HG03565 (cell line): Measurements from ENCODE around the gene KMT2B.

Experiments
- ATAC-seq: cut with Tn5 transposase; IDR thresholded peaks from one replicate; pipeline ENCODE4 v1.9.1; 2021; ENCODE audit warnings: mild to moderate bottlenecking, moderate library complexity; ENCODE audit not compliant: unreplicated experiment

KMT2B gene

DNA sequence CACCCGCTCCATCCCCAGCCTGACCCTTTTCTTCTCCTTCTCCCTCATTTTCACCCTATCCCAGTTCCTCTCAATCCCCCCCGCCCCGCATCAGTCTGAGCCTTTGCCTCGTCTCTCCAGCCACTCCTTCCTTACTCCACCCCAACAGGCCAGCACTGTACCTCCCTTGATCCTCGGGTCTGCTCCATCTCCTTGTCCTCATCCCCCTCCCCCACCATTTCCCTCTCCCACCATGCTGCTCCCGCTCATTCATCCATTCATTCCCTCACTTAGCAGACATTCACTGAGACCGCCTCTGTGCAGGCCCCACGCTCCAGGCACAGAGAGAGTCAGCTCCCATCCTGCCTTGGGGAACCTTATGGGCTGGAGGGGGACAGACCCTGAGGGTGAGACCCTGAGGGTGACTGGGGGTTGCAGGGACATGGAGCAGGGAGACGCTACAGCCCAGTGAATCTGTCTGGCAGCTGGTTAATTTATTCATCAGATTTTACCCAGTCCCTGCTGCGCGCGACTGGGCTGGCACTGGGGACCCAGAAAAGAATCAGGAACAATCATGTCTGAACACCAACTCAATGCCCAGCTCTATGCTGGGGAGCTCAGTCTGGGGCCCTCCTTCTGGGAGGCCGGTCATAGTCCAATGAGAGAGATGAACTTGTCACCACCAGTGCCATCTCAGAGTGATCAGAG is 58.4 kb downstream of the KMT2B start:
- no peak for ATAC-seq

DNA sequence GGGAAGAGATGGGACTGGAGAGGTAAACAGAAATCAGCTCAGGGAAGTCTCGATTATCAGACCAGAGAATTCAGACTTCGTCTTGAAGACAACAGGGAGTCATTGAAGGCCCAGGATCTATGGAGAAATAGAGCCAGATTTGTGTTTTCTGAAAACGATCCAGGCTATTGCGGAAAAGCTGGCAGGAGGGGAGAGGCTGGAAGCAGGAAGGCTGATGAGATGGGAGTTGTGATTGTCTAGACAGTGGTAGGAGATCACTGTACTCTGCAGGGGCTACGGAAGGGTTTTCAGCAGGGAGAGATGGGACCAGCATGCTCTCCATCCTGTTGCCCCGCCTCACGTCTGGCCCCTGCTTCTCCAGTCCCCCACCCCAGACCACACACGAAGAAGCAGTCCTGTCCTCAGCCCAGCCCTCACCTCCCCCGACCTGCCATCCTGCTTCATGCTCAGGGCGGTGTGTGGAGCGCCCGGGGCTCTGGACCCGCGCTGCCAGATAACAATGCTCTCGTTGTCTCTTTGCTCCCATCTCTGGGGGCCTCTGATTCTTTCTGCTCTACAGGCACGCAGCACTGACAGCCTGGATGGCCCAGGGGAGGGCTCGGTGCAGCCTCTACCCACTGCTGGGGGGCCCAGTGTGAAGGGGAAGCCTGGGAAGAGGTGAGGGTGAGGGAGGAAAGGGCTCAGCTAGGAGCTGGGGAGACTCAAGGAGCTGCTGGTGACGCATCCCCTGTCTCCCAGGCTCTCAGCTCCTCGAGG is 59.5 kb downstream of the KMT2B start:
- ATAC-seq, result no peak

DNA sequence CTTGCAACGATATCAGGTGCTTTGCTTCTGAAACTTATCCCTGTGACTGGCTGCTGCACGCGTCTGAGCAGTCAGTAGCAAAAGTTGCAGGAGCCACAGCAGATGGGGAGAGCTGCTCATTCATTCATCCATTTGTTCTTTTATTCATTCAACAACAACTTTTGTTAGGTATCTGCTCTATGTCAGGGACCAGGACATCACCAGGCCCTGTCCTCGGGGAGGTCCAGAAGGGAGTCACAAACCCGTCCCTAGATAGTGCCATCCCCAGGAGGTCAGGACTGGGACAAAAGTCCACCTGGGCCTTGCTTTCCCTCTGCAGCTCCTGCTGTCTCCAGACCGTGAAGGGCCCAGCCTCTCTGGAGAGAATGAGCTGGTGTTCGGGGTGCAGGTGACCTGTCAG is 60.2 kb downstream of the KMT2B start:
- ATAC-seq, result no peak

DNA sequence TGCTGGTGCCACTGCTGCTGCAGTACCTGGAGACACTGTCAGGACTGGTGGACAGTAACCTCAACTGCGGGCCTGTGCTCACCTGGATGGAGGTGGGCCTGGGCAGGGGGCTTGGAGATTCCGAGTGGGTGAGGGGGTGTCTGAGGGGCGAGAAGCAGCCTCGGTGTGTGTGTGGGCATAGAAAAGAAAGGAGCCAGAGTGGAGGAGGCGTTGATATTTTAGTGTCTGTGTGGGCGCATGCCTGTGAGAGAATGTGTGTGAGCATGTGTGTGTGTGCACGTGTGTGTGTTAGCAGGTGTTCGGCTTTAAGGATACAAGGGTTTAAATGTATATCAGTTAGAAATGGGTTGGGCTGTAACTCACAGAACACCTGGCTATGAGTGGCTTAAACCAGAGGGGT is 61.2 kb downstream of the KMT2B start:
- no peak for ATAC-seq

DNA sequence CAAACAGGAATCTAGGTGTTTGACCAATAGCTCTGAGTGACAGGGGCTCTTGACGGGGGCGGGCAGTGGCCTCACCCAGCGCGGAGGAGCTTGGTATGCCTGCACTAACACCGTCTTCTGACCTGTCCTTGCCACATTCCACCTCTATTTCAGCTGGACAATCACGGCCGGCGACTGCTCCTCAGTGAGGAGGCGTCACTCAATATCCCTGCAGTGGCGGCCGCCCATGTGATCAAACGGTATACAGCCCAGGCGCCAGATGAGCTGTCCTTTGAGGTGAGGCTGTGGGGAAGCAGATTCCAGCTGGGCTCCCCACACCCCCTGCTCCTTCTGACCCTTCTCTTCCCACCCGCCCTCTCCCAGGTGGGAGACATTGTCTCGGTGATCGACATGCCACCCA is 62.3 kb downstream of the KMT2B start:
- ATAC-seq, result no peak

DNA sequence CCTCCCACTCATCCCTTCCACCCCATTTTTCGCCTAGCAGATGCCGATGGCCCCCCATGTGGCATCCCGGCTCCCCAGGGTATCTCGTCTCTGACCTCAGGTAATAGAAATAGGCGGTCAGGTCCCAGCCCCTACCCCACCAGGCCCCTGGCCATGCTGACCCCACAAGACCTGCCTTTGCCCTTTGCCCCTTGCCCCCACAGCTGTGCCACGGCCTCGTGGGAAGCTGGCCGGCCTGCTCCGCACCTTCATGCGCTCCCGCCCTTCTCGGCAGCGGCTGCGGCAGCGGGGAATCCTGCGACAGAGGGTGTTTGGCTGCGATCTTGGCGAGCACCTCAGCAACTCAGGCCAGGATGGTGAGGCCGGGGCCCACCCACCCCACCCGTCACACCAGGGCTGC is 62.9 kb downstream of the KMT2B start:
- no peak for ATAC-seq

DNA sequence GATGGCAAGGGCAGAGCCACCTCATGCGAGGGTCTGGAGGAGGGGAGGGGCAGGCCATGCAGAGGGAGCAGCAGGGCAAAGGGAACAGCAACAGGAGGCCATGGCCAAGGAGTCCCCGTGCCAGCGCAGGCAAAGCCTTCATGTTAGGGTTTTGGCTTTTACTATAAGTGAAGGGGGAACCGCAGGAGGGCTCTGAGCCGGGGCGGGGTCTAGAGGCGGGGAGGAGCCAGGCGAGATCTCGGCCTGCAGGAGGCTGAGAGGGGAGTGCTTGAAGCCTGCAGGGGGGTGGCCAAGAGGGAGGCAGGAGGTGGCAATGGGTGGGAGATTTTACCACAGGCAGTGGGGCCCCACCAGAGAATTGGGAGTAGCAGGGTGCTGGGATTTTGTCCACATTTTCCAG is 63.8 kb downstream of the KMT2B start:
- no peak for ATAC-seq

DNA sequence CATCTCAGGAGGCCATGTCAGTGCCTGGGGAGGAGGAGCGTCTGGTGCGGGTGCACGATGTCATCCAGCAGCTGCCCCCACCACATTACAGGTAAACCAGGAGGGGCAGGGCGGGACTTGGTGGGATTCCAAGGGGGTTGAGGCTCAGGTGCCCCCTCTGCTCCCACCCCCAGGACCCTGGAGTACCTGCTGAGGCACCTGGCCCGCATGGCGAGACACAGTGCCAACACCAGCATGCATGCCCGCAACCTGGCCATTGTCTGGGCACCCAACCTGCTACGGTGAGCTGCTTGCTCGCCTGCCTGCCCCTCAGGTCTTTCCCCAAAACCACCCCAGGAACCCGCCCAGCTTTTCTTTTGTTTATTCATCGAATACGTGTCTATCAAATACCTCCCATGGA is 64.8 kb downstream of the KMT2B start:
- no peak for ATAC-seq

DNA sequence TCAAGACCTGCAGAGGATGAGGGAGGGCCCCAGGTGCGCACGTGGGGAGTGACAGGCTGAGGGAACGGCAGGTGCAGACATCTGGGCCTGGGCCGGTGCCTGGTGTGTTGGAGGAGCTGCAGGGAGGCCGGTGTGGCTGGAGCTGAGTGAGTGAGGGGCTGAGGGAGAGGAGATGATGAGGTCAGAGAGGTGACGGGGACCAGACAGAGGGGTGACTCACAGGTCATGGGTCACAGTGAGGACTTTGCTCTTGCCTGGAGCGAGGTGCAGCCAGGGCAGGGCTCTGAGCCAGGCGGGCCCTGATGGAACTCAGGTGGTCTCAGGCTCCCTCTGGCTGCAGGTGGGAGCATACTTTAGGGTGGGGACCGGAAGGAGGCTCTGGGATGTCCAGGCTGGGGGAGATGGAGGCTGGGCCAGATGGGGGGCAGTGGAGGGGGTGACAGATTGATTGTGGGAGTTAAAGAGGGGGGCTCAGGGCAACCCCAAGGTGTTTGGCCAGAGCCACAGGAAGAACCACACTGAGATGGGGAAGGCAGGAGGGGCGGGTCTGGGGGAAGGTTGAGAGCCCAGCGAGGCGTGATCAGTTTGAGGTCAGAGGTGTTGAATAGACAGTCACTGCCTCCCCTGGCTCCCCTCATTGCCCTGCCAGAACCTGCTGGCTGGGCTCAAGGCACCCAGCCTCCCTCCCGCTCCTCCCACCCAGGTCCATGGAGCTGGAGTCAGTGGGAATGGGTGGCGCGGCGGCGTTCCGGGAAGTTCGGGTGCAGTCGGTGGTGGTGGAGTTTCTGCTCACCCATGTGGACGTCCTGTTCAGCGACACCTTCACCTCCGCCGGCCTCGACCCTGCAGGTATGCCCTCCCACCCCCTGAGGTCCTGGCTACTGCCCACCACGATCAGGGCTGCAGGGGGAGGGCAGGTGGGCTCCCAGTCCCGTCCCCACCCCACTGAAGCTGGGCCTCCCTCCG is 65.9 kb downstream of the KMT2B start:
- no peak for ATAC-seq

DNA sequence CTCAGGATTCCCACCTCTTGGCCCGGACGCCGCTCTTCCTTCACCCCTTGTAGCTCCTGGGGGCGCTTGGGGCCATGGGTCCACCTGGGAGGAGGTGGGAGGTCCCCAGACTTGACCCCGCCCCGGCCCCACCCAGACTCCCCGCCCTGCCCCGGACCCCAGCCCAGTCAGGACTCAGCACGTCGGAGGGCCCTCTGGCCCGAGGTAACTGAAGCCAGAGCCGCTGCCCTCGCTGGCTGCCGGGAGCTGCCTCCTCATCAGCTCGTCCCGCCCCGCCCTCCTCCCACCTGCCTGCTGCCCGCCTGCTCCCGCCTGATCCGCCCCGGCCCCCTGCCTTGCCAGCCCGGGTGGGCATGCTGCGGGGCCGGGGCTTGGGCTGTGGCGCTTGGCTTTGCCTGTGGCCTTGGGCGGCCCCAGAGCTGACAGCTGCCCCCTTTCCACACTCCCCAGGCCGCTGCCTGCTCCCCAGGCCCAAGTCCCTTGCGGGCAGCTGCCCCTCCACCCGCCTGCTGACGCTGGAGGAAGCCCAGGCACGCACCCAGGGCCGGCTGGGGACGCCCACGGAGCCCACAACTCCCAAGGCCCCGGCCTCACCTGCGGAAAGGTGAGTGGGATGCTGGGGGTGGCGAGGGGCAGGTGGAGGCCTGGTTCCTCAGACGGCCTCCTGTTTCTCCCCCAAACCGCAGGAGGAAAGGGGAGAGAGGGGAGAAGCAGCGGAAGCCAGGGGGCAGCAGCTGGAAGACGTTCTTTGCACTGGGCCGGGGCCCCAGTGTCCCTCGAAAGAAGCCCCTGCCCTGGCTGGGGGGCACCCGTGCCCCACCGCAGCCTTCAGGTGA is 66.9 kb downstream of the KMT2B start:
- no peak for ATAC-seq

DNA sequence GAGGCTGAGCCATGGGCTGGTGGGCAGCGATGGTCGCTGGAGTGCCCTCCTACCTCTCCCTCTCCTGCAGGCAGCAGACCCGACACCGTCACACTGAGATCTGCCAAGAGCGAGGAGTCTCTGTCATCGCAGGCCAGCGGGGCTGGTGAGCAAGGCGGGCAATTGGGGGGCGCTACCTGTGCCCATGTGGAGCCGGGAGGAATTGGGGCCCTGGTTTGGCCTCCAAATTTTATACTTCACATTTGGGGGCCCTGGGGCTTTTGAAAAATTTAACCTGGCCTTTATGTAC is 67.5 kb downstream of the KMT2B start:
- ATAC-seq, result no peak

DNA sequence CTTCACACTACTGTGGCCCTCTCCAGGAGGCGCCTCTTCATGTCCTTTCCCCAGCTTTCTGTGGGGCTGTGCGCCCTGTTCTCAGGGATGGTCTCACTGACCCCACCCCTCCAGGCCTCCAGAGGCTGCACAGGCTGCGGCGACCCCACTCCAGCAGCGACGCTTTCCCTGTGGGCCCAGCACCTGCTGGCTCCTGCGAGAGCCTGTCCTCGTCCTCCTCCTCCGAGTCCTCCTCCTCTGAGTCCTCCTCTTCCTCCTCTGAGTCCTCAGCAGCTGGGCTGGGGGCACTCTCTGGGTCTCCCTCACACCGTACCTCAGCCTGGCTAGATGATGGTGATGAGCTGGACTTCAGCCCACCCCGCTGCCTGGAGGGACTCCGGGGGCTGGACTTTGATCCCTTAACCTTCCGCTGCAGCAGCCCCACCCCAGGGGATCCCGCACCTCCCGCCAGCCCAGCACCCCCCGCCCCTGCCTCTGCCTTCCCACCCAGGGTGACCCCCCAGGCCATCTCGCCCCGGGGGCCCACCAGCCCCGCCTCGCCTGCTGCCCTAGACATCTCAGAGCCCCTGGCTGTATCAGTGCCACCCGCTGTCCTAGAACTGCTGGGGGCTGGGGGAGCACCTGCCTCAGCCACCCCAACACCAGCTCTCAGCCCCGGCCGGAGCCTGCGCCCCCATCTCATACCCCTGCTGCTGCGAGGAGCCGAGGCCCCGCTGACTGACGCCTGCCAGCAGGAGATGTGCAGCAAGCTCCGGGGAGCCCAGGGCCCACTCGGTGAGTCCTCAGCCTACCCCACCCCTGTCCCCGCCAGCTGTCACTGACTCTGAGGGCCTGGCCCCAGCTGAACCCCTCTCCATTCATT is 68.7 kb downstream of the KMT2B start:
- ATAC-seq, result no peak

DNA sequence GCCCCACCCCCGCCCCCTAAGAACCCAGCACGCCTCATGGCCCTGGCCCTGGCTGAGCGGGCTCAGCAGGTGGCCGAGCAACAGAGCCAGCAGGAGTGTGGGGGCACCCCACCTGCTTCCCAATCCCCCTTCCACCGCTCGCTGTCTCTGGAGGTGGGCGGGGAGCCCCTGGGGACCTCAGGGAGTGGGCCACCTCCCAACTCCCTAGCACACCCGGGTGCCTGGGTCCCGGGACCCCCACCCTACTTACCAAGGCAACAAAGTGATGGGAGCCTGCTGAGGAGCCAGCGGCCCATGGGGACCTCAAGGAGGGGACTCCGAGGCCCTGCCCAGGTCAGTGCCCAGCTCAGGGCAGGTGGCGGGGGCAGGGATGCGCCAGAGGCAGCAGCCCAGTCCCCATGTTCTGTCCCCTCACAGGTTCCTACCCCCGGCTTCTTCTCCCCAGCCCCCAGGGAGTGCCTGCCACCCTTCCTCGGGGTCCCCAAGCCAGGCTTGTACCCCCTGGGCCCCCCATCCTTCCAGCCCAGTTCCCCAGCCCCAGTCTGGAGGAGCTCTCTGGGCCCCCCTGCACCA is 69.5 kb downstream of the KMT2B start:
- no peak for ATAC-seq
